ENCODE measurements around the gene MOB3A.

DNA sequence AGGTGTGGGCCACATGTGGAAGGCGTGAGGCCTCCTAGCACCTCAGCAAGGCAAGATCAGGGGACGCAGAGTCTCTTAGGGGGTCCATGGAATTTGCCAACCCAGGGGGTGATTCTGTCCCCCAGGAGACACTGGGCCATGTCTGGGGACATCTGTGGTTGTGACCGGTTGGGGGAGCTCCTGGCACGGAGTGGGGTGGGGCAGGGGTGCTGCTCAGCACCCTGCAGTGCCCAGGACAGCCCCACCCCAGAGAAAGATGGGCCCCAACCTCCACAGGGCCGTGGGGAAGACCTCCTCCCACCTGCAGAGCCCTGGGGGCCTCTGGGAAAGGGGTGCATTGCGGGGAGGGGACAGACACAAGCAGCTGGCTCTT, 49.1 kb downstream of the MOB3A start:
- no peak for TF ChIP-seq CTCF (IDR thresholded peaks at IDR 0.05; ENCODE audit: low read depth, low read length)
- TF ChIP-seq MAX (IDR thresholded peaks at IDR 0.05; ENCODE audit: low read depth, low read length), result no peak

Data from NB4 (cell line).